ENCODE data around the gene TTLL10.

DNA sequence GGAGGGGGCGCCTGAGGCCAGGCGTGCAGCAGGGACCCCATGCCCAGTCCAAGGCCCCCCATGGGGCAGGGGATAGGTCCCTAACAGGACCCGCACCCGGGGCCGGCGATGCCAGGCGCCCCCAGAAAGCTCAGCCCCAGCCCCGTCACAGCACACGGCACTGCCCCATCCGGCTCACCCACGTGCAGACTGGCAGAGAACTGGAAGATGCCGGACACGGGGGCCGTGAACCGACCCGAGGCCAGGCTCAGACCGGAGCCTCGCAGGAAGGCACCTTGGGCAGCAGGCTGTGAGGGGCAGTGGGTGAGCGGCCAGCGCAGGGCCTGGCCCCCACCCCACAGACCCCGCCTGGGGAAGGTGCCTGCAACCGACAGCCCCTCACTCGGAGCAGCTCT lies 69.6 kb downstream of the TTLL10 start:
- TF ChIP-seq, protein P1, sequence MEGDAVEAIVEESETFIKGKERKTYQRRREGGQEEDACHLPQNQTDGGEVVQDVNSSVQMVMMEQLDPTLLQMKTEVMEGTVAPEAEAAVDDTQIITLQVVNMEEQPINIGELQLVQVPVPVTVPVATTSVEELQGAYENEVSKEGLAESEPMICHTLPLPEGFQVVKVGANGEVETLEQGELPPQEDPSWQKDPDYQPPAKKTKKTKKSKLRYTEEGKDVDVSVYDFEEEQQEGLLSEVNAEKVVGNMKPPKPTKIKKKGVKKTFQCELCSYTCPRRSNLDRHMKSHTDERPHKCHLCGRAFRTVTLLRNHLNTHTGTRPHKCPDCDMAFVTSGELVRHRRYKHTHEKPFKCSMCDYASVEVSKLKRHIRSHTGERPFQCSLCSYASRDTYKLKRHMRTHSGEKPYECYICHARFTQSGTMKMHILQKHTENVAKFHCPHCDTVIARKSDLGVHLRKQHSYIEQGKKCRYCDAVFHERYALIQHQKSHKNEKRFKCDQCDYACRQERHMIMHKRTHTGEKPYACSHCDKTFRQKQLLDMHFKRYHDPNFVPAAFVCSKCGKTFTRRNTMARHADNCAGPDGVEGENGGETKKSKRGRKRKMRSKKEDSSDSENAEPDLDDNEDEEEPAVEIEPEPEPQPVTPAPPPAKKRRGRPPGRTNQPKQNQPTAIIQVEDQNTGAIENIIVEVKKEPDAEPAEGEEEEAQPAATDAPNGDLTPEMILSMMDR (conservative IDR thresholded peaks at IDR 0.05; ENCODE audit: low read depth, low read length) = no peak
- TF ChIP-seq RAD21 (IDR thresholded peaks at IDR 0.05; ENCODE audit: low read length) (no peak), BHLHE40 (IDR thresholded peaks at IDR 0.05; ENCODE audit: low read depth, low read length) (no peak), CEBPB (IDR thresholded peaks at IDR 0.05; ENCODE audit: low read depth, low read length) (no peak), RFX5 (IDR thresholded peaks at IDR 0.05; ENCODE audit: low read depth, low read length) (no peak), POLR2A (IDR thresholded peaks at IDR 0.05; ENCODE audit: low read depth, low read length) (no peak), MXI1 (IDR thresholded peaks at IDR 0.05; ENCODE audit: borderline replicate concordance, low read depth, low read length) (no peak), NFE2L2 (IDR thresholded peaks at IDR 0.05; ENCODE audit: low read depth, low read length) (no peak), RCOR1 (IDR thresholded peaks at IDR 0.05; ENCODE audit: insufficient replicate concordance, low read length) (no peak)
